HG02981 (cell line): Measurements from ENCODE around the gene GPR35.

ENCODE experiments used
- ATAC-seq: cut with Tn5 transposase; IDR thresholded peaks from one replicate; pipeline ENCODE4 v1.9.1; 2021; ENCODE audit warnings: mild to moderate bottlenecking, moderate library complexity; ENCODE audit not compliant: unreplicated experiment

Gene GPR35

DNA sequence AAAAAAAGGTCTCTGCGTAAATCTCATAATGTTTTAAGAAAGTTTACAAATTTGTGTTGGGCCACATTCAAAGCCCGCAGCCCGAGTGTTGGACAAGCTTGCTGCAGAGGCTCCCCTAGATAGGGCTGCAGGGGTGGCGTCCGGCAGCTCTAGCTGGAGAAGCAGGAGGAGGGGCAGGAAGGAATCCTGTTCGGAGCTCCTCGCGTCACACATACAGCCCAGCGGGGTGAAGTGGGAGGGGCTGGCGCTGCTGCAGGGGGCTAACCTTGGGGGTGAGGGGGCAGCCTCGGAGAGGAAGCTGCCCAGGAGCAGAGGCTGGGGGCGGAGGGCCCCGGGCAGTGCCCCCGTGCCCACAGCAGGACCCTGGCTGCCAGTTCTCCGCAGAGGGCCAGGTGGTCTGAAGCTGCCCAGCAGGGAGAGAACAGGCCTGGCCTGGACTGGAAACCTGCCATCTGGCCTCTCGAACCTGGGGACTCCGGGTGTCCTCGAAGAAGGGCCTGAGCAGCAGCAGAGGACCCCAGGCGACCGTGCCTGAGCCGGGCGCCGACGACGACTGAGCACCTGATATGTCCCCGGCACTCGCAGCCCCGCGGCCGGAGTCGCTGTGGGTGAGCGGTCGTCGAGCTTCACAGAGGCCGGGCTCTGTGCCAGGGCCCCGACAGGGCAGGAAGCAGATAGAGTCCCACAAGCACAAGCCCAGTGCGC is 2.6 kb upstream of the GPR35 start:
- no peak for ATAC-seq

DNA sequence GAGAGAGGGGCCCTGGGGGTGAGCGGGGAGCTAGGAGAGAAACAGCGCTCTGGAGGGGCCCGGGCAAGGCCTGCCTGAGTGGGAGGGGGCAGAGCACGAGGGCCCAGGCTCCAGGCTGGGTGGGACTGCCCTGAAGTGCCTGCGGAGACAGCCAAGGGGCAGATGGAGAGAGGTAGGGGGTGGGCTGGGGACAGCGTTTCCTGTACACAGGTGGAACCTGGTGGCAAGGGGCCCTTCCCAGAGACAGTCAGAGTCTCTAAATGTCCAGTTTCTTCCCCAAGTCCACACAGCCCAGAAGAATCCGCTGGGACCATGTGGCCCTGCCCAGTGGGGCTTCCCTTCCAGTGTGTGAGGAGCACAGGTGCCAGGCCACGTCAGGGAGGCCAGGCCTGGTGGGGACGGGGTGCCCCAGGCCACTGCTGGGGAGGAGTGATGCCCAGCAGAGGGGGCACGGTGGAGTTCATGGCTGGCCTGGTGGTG is 1.7 kb upstream of the GPR35 start:
- no peak for ATAC-seq

GRCh38 chr2:240624011-240624949 is 1.0 kb upstream of the GPR35 start:
- ATAC-seq: no peak

DNA sequence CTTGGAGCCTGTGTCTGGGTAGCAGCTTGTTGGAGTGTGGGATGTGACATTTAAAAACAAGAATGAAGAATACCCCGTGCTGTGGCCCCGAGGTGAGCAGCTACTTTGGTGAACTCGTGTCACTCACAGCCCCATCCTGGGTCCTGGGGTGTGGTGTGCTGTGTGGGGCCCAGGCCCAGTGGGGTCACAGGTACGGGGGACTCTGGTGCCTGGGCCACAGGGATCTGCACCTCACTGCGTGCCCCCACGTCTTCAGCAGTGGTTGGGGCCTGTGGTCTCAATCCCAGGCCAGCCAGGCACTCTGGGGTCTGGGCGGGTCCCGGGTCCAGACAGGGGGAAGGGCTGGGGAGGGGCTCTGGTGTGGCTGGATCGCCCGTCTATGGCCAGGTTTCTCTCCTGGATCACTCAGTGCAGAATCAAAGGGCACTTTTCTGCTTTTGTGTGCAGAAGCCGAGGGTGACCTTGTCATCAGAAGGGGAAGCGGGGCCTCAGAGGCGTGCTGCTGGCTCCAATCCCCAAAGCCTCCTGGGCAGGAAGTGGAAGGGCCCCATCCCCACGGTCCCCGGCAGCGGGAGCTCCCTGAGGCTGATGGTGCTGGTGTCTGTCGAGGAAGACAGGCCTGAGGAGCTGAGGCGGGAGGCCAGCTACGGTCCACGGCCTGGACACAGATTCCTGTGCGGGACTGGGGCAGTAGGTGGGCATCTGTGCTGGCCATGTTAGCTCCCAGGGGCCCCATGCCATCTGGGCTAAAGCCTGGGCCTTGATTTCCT is 1.4 kb downstream of the GPR35 start:
- ATAC-seq: no peak

GRCh38 chr2:240627736-240628506 is 2.6 kb downstream of the GPR35 start:
- ATAC-seq: no peak

DNA sequence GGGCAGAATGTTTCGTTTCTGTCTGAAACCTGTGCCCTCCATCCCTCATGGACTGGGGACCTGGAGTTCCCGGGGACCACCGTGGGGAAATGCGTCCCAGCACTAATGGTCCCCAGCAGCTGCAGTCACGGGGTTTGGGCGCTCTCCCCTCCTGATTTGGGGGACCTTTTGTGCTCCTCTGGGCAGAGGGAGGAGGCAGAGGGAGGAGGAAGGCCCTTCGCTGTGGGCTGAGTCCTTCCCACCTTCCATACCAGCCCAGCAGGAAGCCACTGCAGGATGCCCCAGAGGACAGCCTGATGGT is 3.2 kb downstream of the GPR35 start:
- ATAC-seq: no peak

GRCh38 chr2:240628808-240629618 is 3.7 kb downstream of the GPR35 start:
- no peak for ATAC-seq

- ATAC-seq: no peak
Observed at GRCh38 chr2:240629619-240629967, 4.3 kb downstream of the GPR35 start.

GRCh38 chr2:240629968-240630770 is 4.9 kb downstream of the GPR35 start:
- ATAC-seq: no peak

- ATAC-seq: no peak
Observed at GRCh38 chr2:240630771-240631547, 5.7 kb downstream of the GPR35 start.

DNA sequence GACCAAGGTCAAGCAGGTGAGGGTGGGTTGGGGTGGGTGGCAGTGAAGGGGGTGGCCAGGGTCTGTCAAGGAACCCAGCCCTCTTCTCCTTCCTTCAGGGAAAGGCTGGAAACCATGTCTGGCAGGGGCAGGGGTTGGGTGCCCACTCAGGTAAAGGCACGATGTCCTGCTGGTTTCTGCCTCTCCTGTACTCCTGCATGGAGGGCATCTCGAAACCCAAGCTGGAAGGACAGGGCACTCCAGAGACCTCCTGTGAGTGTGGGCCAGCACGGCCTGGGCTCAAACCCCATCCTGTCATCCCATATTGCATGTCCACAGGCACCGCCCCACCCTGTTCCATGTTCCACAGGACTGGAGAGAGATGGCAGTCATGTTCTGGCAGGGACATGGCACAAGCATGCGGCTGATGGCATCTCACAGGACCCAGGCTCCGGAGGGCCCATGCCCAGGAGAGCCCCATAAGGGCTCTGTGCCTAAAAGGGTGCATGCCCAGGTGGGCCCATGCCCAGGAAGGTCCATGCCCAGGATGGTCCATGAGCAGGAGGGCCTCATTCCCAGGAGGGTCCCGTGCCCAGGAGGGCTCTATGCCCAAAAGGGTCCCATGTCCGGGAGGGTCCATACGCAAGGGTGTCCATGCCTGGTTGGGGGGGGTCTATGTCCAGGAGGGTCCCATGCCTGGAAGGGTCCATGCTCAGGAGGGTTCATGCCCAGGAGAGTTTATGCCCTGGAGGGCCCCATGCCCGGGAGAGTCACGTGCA is 6.4 kb downstream of the GPR35 start:
- ATAC-seq: no peak

DNA sequence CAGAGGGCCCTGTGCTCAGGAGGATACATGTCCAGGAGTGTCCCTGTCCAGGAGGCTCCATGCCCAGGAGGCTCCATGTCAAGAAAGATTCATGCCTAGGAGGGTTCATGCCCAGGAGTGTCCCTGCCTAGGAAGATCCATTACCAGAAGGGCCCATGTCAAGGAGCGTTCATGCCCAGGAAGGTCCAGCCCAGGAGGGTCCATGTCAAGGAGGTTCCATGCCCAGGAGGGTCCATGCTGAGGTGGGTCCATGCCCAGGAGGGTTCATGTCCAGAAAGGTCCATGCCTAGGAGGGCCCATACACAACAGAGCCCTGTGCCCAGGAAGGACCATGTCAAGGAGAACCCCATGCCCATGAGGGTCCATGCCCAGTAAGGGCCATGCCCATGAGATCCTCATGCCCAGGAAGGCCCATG is 7.0 kb downstream of the GPR35 start:
- ATAC-seq: no peak

DNA sequence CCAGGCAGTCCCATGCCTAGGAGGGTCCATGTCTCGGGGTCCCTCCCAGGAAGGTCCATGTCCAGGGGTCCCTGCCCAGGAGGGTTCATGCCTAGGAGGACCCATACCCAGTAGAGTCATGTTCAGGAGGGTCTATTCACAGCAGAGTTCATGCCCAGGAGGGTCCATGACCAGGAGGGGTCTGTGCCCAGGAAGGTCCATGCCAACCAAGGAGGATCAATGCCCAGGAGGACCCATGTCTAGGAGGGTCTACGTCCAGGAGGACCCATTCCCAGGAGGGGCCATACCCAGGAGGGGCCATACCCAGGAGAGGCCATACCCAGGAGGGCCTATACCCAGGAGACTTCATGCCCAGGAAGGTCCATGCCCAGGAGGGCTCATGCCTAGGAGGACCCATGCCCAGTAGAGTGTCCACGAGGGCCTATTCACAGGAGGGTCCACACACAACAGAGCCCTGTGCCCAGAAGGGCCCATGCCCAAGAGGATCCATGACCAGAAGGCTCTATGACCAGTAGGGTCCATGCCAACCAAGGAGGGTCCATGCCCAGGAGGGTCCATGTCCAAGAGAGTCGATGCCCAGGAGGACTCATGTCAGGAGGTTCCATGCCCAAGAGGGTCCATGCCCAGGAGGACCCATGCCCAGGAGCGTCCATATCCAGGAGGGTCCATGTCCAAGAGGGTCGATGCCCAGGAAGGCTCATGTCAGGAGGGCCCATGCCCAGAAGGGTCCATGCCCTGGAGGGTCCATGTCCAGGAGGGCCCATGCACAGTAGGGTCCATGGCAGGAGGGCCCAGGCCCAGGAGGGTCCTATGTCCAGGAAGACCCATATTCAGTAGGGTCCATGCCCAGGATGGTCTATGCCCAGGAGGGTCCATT is 10.1 kb downstream of the GPR35 start:
- ATAC-seq: no peak

GRCh38 chr2:240635998-240636547 is 10.8 kb downstream of the GPR35 start:
- no peak for ATAC-seq

GRCh38 chr2:240636563-240637115 is 11.4 kb downstream of the GPR35 start:
- ATAC-seq: no peak
